Measurements from ENCODE around the gene DUOXA1.
"Not testable (repeated sequence)": the region's sequence is repeated elsewhere in the genome, so short reads cannot be mapped to it uniquely, and the experiment has no call there.

The DUOXA1 gene

DNA sequence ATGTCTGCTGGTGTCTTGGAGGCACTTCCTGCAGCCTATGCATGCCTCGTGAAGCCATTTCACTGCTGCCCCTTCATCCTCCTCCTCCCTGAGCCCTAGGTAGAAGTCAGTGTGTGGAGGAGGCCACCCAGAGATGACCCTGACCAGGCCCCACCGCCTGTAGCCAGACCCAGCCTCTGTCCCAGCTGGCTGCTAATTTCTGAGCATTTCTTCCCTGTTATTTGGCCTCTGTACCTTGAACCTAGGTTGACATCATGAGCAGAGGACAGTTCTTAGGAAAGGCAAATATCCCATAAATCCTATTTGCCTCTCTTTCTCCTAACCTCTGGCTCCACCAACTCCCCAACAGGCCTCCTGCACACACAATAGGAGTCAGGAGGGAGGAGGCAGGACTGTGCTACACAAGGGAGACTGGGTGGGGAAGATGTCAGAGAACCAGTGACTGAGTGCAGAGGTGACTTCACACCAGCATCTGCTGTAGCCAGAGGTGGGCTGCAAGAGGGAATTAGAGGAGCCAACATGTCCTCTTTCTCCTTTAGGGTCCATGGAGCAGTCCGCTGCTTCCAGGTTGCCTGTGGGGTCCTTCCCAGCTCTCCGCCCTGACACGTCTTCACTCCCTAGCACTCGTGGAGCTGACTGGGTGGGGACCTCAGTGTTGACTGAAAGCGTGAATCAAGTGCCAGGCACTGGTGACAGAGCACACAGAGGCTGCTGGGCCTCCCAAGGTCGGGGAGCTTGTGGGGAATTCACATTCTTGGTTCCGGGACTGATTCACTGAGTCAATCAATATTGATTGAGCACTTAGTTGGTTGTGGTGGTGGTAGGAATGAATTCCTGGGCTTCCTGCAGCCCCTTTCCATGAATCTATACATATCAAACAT is 54.0 kb downstream of the DUOXA1 start:
- DNase-seq (ENCODE audit: extremely low read depth, insufficient read length); H3K36me3 ChIP-seq (ENCODE audit: control insufficient read depth, insufficient read depth, low read length); H3K27me3 ChIP-seq (replicated peaks; ENCODE audit: control insufficient read depth, insufficient read depth, low read length); H3K4me3 ChIP-seq (replicated peaks; ENCODE audit: low read depth, low read length): not testable (repeated sequence)

- not testable (repeated sequence) for DNase-seq (ENCODE audit: extremely low read depth, insufficient read length); H3K36me3 ChIP-seq (ENCODE audit: control insufficient read depth, insufficient read depth, low read length); H3K27me3 ChIP-seq (replicated peaks; ENCODE audit: control insufficient read depth, insufficient read depth, low read length); H3K4me3 ChIP-seq (replicated peaks; ENCODE audit: low read depth, low read length)
Observed at GRCh38 chr15:45073602-45074001, 56.1 kb downstream of the DUOXA1 start.

GRCh38 chr15:45069942-45070360 is 59.7 kb downstream of the DUOXA1 start:
- H3K4me3 ChIP-seq (replicated peaks; ENCODE audit: low read depth, low read length); H3K36me3 ChIP-seq (ENCODE audit: control insufficient read depth, insufficient read depth, low read length); H3K27me3 ChIP-seq (replicated peaks; ENCODE audit: control insufficient read depth, insufficient read depth, low read length); DNase-seq (ENCODE audit: extremely low read depth, insufficient read length): not testable (repeated sequence)

Data from GM06990 (cell line).